Measurements from ENCODE around the gene SH3PXD2A.

DNA sequence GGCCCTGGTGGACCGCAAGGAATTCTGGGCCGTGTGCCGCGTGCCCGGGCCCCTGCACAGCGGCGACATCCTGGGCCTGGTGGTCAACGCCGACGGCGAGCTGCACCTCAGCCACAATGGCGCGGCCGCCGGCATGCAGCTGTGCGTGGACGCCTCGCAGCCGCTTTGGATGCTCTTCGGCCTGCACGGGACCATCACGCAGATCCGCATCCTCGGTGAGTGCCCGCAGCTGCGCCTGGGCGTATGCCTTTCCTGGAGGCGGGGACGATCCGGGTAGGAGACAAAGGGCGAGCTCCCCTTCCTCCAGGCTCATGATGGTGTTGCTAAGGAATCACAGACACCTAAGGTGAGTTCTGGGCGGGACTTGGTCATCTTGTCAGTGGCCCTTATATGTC is 270.4 kb downstream of the SH3PXD2A start:
- TF ChIP-seq, protein P1, sequence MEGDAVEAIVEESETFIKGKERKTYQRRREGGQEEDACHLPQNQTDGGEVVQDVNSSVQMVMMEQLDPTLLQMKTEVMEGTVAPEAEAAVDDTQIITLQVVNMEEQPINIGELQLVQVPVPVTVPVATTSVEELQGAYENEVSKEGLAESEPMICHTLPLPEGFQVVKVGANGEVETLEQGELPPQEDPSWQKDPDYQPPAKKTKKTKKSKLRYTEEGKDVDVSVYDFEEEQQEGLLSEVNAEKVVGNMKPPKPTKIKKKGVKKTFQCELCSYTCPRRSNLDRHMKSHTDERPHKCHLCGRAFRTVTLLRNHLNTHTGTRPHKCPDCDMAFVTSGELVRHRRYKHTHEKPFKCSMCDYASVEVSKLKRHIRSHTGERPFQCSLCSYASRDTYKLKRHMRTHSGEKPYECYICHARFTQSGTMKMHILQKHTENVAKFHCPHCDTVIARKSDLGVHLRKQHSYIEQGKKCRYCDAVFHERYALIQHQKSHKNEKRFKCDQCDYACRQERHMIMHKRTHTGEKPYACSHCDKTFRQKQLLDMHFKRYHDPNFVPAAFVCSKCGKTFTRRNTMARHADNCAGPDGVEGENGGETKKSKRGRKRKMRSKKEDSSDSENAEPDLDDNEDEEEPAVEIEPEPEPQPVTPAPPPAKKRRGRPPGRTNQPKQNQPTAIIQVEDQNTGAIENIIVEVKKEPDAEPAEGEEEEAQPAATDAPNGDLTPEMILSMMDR (IDR thresholded peaks at IDR 0.05 in 4 of 5, conservative IDR thresholded peaks at IDR 0.05 in 1 of 5): no peak
- TF ChIP-seq POLR2A (IDR thresholded peaks at IDR 0.05): no peak

Data from gastrocnemius medialis (tissue), 4 donors.